SU-DHL-6 (cell line): ENCODE results near the gene GGA1.

Experiments
- H2AFZ ChIP-seq: fragments of 200-600 bp; sonication (generic); 2 replicates; pipeline ENCODE4 v1.6.1; 2014; ENCODE audit warnings: low read depth, mild to moderate bottlenecking, moderate library complexity, mixed read lengths, antibody characterized with exemption, low read length; ENCODE audit not compliant: severe bottlenecking
- H3F3A ChIP-seq: fragments of 200-600 bp; shearing (Covaris generic); 2 replicates; pipeline ENCODE4 v1.6.0; 2016; ENCODE audit warnings: antibody characterized with exemption, mild to moderate bottlenecking; ENCODE audit not compliant: insufficient read depth
- H3K27ac ChIP-seq: fragments of 200-600 bp; sonication (generic); 2 replicates; pipeline ENCODE4 v1.5.1; 2016; ENCODE audit warnings: low read depth, mild to moderate bottlenecking, low read length, moderate library complexity, mixed read lengths
- H3K27me3 ChIP-seq: fragments of 200-600 bp; sonication (generic), shearing (Covaris generic); 2 replicates; pipeline ENCODE4 v1.6.0; 2014; ENCODE audit warnings: mild to moderate bottlenecking, low read length
- H3K36me3 ChIP-seq: fragments of 200-600 bp; sonication (generic); 2 replicates; pipeline ENCODE4 v1.6.1; 2014; ENCODE audit warnings: mild to moderate bottlenecking, low read length, mixed read lengths
- H3K4me2 ChIP-seq: fragments of 300-600, 200-600 bp; shearing (Covaris generic), sonication (generic); 2 replicates; pipeline ENCODE4 v1.6.0; 2014; ENCODE audit warnings: low read length, low read depth, mild to moderate bottlenecking; ENCODE audit not compliant: poor library complexity, severe bottlenecking
- H3K4me3 ChIP-seq: fragments of 200-600 bp; sonication (generic); 2 replicates; pipeline ENCODE4 v1.5.1; 2014; ENCODE audit warnings: antibody characterized with exemption, low read length, mild to moderate bottlenecking, mixed read lengths; ENCODE audit not compliant: insufficient read depth, poor library complexity, severe bottlenecking
- H3K79me2 ChIP-seq: fragments of 200-600 bp; sonication (generic); 2 replicates; pipeline ENCODE4 v1.6.1; 2014; ENCODE audit warnings: mild to moderate bottlenecking, low read length, moderate library complexity; ENCODE audit not compliant: insufficient read depth
- H3K9ac ChIP-seq: fragments of 200-600 bp; sonication (generic); 2 replicates; pipeline ENCODE4 v1.7.0; 2014; ENCODE audit warnings: mild to moderate bottlenecking, low read length
- H3K9me2 ChIP-seq: fragments of 200-600 bp; sonication (generic); replicated peaks from 2 replicates; pipeline ENCODE4 v1.6.1; 2014; ENCODE audit warnings: low read length; ENCODE audit not compliant: insufficient read depth
- H3K9me3 ChIP-seq: fragments of 200-600 bp; sonication (generic); 2 replicates; pipeline ENCODE4 v1.6.1; 2014; ENCODE audit warnings: low read length, mixed read lengths; ENCODE audit not compliant: insufficient read depth
- H4K20me1 ChIP-seq: fragments of 200-600 bp; sonication (generic); 2 replicates; pipeline ENCODE4 v1.6.1; 2014; ENCODE audit warnings: low read depth, mild to moderate bottlenecking, antibody characterized with exemption, low read length, moderate library complexity, mixed read lengths
- EZH2phosphoT487 ChIP-seq: fragments of 200-600 bp; sonication (generic), shearing (Covaris generic); conservative IDR thresholded peaks from 2 replicates; pipeline ENCODE4 v1.6.1; 2018; ENCODE audit warnings: mild to moderate bottlenecking, antibody characterized with exemption, low read length, moderate library complexity, mixed read lengths
- TF ChIP-seq, protein P1 (sequence below): fragments of 200-600 bp; sonication (generic); IDR thresholded peaks from one replicate; pipeline ENCODE4 v1.5.1; 2017; ENCODE audit warnings: antibody characterized with exemption, mild to moderate bottlenecking, low read length, moderate library complexity; ENCODE audit not compliant: insufficient read depth, poor library complexity, severe bottlenecking

Gene GGA1

DNA sequence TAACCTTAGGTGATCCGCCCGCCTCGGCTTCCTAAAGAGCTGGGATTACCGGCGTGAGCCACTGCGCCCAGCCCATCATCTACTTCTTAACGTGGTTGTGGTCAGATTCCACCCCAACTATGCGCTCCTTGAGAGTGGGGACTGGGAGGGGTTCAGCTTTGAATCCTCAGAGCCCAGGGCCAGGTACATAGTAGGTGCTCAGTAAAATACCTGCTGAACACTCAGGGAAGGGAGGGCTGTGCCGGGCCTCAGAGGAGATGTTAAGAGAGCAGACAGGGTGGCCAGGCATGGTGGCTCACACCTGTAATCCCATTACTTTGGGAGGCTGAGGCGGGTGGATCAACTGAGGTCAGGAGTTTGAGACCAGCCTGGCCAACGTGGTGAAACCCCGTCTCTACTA is 65.6 kb downstream of the GGA1 start:
- H3K9me3 ChIP-seq: no peaks in the 10 kb centered on the region
- H3K36me3 ChIP-seq: no peaks in the 10 kb centered on the region
- peaks cover 13% of the 10 kb centered on the region for H3F3A ChIP-seq
- no peaks in the 10 kb centered on the region for H3K9me2 ChIP-seq
- H2AFZ ChIP-seq: no peak overlapping the region
- H3K9ac ChIP-seq: no peak overlapping the region
- no peaks in the 10 kb centered on the region for H4K20me1 ChIP-seq
- H3K4me3 ChIP-seq: no peak overlapping the region
- TF ChIP-seq EZH2phosphoT487: no peak
- TF ChIP-seq, protein P1, sequence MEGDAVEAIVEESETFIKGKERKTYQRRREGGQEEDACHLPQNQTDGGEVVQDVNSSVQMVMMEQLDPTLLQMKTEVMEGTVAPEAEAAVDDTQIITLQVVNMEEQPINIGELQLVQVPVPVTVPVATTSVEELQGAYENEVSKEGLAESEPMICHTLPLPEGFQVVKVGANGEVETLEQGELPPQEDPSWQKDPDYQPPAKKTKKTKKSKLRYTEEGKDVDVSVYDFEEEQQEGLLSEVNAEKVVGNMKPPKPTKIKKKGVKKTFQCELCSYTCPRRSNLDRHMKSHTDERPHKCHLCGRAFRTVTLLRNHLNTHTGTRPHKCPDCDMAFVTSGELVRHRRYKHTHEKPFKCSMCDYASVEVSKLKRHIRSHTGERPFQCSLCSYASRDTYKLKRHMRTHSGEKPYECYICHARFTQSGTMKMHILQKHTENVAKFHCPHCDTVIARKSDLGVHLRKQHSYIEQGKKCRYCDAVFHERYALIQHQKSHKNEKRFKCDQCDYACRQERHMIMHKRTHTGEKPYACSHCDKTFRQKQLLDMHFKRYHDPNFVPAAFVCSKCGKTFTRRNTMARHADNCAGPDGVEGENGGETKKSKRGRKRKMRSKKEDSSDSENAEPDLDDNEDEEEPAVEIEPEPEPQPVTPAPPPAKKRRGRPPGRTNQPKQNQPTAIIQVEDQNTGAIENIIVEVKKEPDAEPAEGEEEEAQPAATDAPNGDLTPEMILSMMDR: no peak
- H3K79me2 ChIP-seq: no peaks in the 10 kb centered on the region
- H3K27ac ChIP-seq: no peak overlapping the region
- H3K4me2 ChIP-seq: no peak overlapping the region
- H3K27me3 ChIP-seq: no peaks in the 10 kb centered on the region

DNA sequence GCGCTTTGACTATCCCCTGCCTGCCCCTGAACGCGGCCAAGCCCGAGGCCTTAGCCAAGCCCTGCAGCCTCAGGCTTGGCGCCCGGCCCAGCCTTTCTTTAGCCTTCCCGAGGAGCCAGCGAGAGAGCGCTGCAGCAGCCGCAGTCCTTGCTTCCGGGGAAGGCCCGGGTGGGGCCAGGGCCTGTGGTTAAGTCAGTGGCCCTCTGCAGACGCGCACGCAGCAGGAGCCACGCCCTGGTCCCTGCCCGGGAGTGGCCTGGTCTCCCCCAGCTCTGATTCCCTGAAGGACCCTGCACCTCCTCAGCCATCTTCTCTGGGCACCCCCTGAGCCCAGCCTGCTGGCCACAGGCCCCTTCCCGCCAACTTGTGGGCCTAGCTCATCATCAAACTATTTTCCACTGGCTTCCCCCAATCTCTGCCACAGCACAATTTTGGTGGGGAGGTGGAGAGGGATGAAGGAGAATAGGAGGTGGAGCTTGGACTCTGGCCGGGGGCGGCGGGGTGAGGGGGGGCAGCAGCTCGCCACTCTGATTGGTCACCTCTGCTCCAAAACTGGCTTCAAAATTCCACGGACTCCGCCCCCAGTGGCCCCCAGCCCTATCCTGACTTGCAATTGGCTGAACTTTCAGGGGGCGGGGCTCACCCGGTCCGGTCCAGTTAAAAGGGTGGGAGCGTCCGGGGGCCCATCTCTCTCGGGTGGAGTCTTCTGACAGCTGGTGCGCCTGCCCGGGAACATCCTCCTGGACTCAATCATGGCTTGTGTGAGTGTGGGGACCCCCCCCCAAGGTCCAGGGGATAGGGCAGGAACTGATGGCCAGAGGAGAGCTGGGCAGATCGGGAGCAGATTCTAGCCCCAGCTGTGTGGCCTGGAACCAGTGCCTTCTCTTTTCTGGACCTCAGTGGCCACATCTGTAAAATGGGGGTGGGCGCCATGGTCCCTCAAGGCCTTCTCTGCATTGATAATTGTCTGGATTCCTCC is 66.6 kb downstream of the GGA1 start, which contains the start of gene LGALS1:
Gene LGALS1 (plus strand): TSS at position 686 of the 979 bp plus-strand sequence. CDS start 67 bp downstream, at position 753.
- TF ChIP-seq EZH2phosphoT487: no peak
- TF ChIP-seq, protein P1: no peak
- H2AFZ ChIP-seq: peak within 1 kb of the TSS; percentile 84
- H3K27ac ChIP-seq: peak within 1 kb of the TSS; percentile 75
- H4K20me1 ChIP-seq: no peaks in the 10 kb centered on the region
- H3K9me2 ChIP-seq: no peaks in the 10 kb centered on the region
- peak within 1 kb of the TSS; percentile 55 for H3K4me3 ChIP-seq
- H3K36me3 ChIP-seq: no peaks in the 10 kb centered on the region
- no peaks in the 10 kb centered on the region for H3K9me3 ChIP-seq
- no peaks in the 10 kb centered on the region for H3K27me3 ChIP-seq
- peak within 1 kb of the TSS; percentile 78 for H3K4me2 ChIP-seq
- no peaks in the 10 kb centered on the region for H3K79me2 ChIP-seq
- peaks cover 15% of the 10 kb centered on the region for H3F3A ChIP-seq
- peak within 1 kb of the TSS; percentile 47 for H3K9ac ChIP-seq

DNA sequence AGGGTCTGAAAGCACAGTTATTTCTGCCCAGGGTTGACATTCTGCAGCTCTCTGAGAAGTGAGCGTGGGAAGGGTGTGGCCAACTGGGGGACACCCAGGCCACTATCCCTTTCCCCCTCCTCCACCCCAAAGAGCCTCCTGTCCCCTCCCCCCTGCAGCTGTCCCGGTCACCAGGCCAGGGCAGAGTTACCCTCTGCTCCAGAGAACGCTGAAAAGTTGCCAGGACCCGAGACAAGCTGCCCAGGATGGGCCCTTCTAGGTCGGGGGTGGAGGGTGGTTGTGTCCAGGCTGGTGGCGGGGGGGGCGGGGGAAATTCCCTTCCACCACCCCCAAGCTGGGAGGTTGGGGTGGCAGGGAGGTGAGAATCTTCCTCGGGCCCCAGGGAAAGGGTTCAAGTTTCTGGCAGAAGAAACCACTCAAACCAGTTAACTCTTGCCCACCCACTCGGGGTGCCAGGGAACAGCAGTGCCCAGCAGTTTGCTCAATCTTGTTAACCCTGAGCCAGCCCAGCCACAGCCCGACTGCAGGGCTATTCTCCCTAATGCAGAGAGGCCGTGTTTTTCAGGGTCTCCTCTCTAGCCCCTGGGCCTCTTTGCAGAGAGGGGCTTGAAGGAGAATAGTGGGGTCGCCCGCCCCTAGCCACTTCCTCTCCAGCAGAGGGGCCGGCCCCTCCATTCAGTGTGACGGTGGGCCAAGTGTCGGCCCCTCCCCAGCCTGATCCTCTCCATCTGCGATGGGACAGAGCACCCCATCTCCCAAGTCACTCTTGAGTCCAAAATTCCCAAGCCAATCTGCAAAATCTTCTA is 67.5 kb downstream of the GGA1 start:
- H3K9ac ChIP-seq: peak overlapping the region; percentile 47

More for the DNA sequence above, 67.5 kb downstream of the GGA1 start:
- H3K36me3 ChIP-seq: no peaks in the 10 kb centered on the region
- no peaks in the 10 kb centered on the region for H3K9me2 ChIP-seq
- no peaks in the 10 kb centered on the region for H3K79me2 ChIP-seq
- TF ChIP-seq, protein P1: no peak
- TF ChIP-seq EZH2phosphoT487: no peak
- H3K27me3 ChIP-seq: no peaks in the 10 kb centered on the region
- H4K20me1 ChIP-seq: no peaks in the 10 kb centered on the region
- peaks cover 16% of the 10 kb centered on the region for H3F3A ChIP-seq
- H3K4me2 ChIP-seq: peak overlapping the region; percentile 78
- H2AFZ ChIP-seq: no peak overlapping the region
- H3K9me3 ChIP-seq: no peaks in the 10 kb centered on the region
- H3K4me3 ChIP-seq: peak overlapping the region; percentile 55
- peak overlapping the region; percentile 75 for H3K27ac ChIP-seq
